Measurements from ENCODE around the gene DOCK2.

DNA sequence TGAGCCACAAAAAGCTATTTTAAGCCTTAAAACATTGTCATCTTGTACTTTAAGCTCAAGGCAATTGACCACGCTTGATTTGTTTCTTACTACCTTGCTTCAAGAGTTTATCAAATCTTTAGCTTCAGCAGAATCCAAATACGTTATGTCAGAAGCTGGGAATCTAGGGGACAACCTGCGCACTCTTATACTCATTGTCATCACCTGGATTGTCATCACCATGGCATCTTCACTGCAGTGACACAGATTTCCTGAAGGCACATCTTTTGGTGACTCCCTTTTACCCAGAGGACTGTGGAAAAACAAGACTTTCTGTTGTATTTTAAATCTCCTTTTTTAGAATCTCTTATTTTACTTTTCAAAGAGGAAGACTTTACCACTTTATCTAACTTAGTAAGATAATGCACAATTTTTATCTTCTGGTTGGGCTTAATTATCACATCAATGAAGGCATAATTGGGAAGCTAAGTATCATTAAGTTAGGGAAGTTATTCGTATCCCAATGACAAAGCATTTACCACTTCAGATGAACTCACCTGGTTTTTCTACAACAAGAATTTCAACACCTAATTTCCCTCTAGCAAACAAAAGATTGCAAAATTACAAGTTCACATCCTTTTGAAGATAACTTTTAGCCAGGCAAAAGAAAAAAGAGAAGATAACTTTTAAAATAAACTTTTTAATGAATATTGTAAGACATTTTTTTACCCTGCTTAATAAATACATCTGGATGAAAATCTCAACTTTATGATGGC is 162.0 kb downstream of the DOCK2 start:
- TF ChIP-seq TAF1 (IDR thresholded peaks at IDR 0.05; ENCODE audit: borderline replicate concordance, insufficient read depth, low read length), result no peak
- TF ChIP-seq FOXP2 (optimal IDR thresholded peaks at IDR 0.05; ENCODE audit: borderline replicate concordance, extremely low read depth, extremely low read length, insufficient read depth), result no peak
- TF ChIP-seq SIN3A (IDR thresholded peaks at IDR 0.05; ENCODE audit: borderline replicate concordance, insufficient read depth, low read length), result no peak
